Mesenchymal stem cell (in vitro differentiated cells and primary cell): ENCODE results near the gene KCNMB2.

Experiments used
- DNase-seq: peaks from one replicate; pipeline ENCODE4 v3.0.0-alpha.2; 2013
- H2AFZ ChIP-seq: one replicate; pipeline ENCODE4 v1.6.1; 2013; ENCODE audit warnings: low read depth, mild to moderate bottlenecking, control low read depth, inconsistent platforms, low read length, moderate library complexity
- H2AK5ac ChIP-seq: 2 replicates; pipeline ENCODE4 v1.6.1; 2013; ENCODE audit warnings: low read length, moderate library complexity, mild to moderate bottlenecking, inconsistent platforms; ENCODE audit not compliant: severe bottlenecking
- H2BK120ac ChIP-seq: one replicate; pipeline ENCODE4 v1.6.1; 2013; ENCODE audit warnings: low read depth, mild to moderate bottlenecking, inconsistent platforms, low read length, moderate library complexity
- H2BK12ac ChIP-seq, 2 experiments: one replicate each; pipeline ENCODE4 v1.6.1; 2013; ENCODE audit warnings: inconsistent platforms in 2 of 2, low read length in 2 of 2, mild to moderate bottlenecking in 2 of 2, moderate library complexity in 2 of 2, control low read depth in 1 of 2
- H2BK15ac ChIP-seq: one replicate; pipeline ENCODE4 v1.6.1; 2013; ENCODE audit warnings: mild to moderate bottlenecking, low read depth, inconsistent platforms; ENCODE audit not compliant: poor library complexity, severe bottlenecking
- H2BK5ac ChIP-seq: 2 replicates; pipeline ENCODE4 v1.6.1; 2013; ENCODE audit warnings: low read depth, mild to moderate bottlenecking, low read length, control low read depth, inconsistent platforms; ENCODE audit not compliant: poor library complexity, severe bottlenecking
- H3K14ac ChIP-seq, 2 experiments: one replicate each; pipeline ENCODE4 v1.6.1; 2013; ENCODE audit warnings: inconsistent platforms in 2 of 2, low read length in 2 of 2, control low read depth in 1 of 2, mild to moderate bottlenecking in 1 of 2, moderate library complexity in 1 of 2
- H3K18ac ChIP-seq, 2 experiments: one replicate each; pipeline ENCODE4 v1.6.1; 2013; ENCODE audit warnings: inconsistent platforms in 2 of 2, low read length in 2 of 2, control low read depth in 1 of 2, low read depth in 1 of 2, mild to moderate bottlenecking in 1 of 2
- H3K23ac ChIP-seq, 2 experiments: one replicate each; pipeline ENCODE4 v1.6.1; 2013; ENCODE audit warnings: inconsistent platforms in 2 of 2, low read length in 2 of 2, mild to moderate bottlenecking in 2 of 2, moderate library complexity in 2 of 2, control low read depth in 1 of 2
- H3K27ac ChIP-seq: 2 replicates; pipeline ENCODE4 v1.5.1; 2013; ENCODE audit warnings: mild to moderate bottlenecking, moderate library complexity, low read length, control low read depth, inconsistent platforms; ENCODE audit not compliant: poor library complexity, severe bottlenecking
- H3K27me3 ChIP-seq, 2 experiments: 2 replicates each; pipeline versions ENCODE4 v1.6.1 to v1.7.0; 2013; ENCODE audit warnings: low read length in 2 of 2, mild to moderate bottlenecking in 2 of 2, moderate library complexity in 2 of 2, control low read depth in 1 of 2, inconsistent platforms in 1 of 2; ENCODE audit not compliant: control insufficient read depth in 1 of 2, insufficient read depth in 1 of 2
- H3K36me3 ChIP-seq, 2 experiments: 2 replicates each; pipeline versions ENCODE4 v1.6.1 to v1.7.0; 2013; ENCODE audit warnings: low read length in 2 of 2, control low read depth in 1 of 2, inconsistent platforms in 1 of 2, low read depth in 1 of 2, mild to moderate bottlenecking in 1 of 2; ENCODE audit not compliant: insufficient read depth in 2 of 2, control insufficient read depth in 1 of 2
- H3K4ac ChIP-seq, 2 experiments: one replicate each; pipeline ENCODE4 v1.6.1; 2013; ENCODE audit warnings: inconsistent platforms in 2 of 2, low read length in 2 of 2, mild to moderate bottlenecking in 2 of 2, moderate library complexity in 2 of 2, control low read depth in 1 of 2, low read depth in 1 of 2
- H3K4me1 ChIP-seq: 2 replicates; pipeline ENCODE4 v1.6.1; 2013; ENCODE audit warnings: low read depth, low read length, control low read depth; ENCODE audit not compliant: control insufficient read depth, insufficient read depth
- H3K4me2 ChIP-seq: 2 replicates; pipeline ENCODE4 v1.6.1; 2013; ENCODE audit warnings: low read length, mild to moderate bottlenecking, inconsistent platforms; ENCODE audit not compliant: poor library complexity, severe bottlenecking
- H3K4me3 ChIP-seq, 2 experiments: 2 replicates each; pipeline versions ENCODE4 v1.5.1 to v1.7.0; 2013; ENCODE audit warnings: low read length in 2 of 2, mild to moderate bottlenecking in 2 of 2, control low read depth in 1 of 2, low read depth in 1 of 2; ENCODE audit not compliant: insufficient read depth in 1 of 2
- H3K79me1 ChIP-seq: replicated peaks from 2 replicates; pipeline ENCODE4 v1.6.1; 2013; ENCODE audit warnings: mild to moderate bottlenecking, control low read depth, low read length, inconsistent platforms; ENCODE audit not compliant: poor library complexity, severe bottlenecking
- H3K9ac ChIP-seq: 2 replicates; pipeline ENCODE4 v1.7.0; 2013; ENCODE audit warnings: mild to moderate bottlenecking, low read length, moderate library complexity
- H3K9me3 ChIP-seq: 2 replicates; pipeline ENCODE4 v1.7.0; 2013; ENCODE audit warnings: mild to moderate bottlenecking, low read length; ENCODE audit not compliant: control insufficient read depth
- H4K8ac ChIP-seq: one replicate; pipeline ENCODE4 v1.6.1; 2013; ENCODE audit warnings: inconsistent platforms, mild to moderate bottlenecking, low read length, moderate library complexity
- H4K91ac ChIP-seq: one replicate; pipeline ENCODE4 v1.6.1; 2013; ENCODE audit warnings: mild to moderate bottlenecking, low read length, inconsistent platforms
- WGBS: methylation state at CpG from one replicate; pipeline ENCODE4 v1.1.7; 2013; ENCODE audit warnings: mixed read lengths; 5-methylcytosine and 5-hydroxymethylcytosine counted together

Gene KCNMB2

DNA sequence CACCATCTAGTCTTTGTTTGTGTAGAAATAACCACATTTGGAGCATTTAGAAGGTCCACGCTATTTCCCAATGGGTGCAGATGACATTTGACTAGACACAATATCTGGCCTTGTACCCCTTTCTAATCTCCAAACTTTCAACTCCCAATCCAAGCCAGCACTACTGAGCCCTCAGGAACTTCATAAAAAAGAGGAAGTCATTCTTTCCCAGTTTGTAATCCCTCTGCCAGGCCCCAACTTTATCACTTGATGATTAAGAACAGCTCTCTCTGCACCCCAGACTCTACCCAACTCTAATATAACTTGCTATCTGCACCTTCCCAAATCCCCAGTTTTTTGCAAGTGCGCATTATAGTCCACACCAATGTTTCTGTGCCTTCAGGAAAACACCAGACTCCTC, 170.2 kb downstream of the KCNMB2 start:
- Histone ChIP-seq H3K4ac (peak overlapping the region in 1 of 2 experiments; percentile 49), H3K4me3 (no peak overlapping the region), H3K4me1 (peaks cover 2% of the 10 kb centered on the region), H3K79me1 (no peaks in the 10 kb centered on the region), H2BK5ac (no peak overlapping the region), H2AFZ (no peak overlapping the region), H3K23ac (no peak overlapping the region), H3K9ac (no peak overlapping the region), H2AK5ac (no peak overlapping the region), H2BK120ac (no peak overlapping the region), H3K27ac (no peak overlapping the region), H3K4me2 (no peak overlapping the region), H2BK12ac (peak overlapping the region in 1 of 2 experiments; percentile 42), H3K27me3 (no peaks in the 10 kb centered on the region), H3K18ac (peak overlapping the region in 1 of 2 experiments; percentile 21), H2BK15ac (no peak overlapping the region), H4K8ac (no peak overlapping the region), H3K9me3 (no peaks in the 10 kb centered on the region), H3K36me3 (no peaks in the 10 kb centered on the region), H3K14ac (no peak overlapping the region), H4K91ac (no peak overlapping the region)
- 100% methylated on average over 2 of the region's 2 CpGs for WGBS
- no peak for DNase-seq

DNA sequence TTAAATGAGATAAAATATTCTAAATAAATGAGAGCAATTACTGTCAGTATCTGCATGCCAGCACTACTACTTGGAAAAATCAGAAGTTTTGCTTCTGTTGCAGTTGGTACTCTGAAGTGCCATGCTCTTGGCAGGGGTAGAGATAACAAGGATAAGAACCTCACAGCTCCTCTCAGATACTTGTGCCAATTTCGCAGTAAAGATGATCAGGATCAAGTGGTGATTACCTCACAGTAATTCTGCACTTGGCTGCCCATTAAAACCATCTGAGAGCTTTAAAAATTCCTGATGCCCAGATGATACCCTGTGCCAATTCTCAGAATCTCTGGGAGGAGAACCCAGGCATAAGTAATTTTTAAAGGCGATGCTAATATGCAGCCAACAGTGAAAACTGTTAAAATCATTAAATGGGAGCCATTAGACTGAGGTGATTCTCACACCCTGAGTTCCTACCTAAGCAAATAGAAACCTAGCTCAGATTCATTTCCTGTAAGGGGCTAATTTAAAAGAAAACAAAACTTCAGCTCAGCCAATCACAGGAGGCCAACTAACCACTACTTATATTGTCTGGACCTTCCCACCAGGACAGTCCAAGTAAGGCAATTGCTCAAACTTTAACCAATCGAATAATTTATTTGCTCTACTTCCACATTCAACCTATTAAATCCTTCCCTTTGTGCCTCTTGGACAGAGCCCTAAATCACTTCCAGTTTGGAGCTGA, 171.2 kb downstream of the KCNMB2 start:
- Histone ChIP-seq H4K8ac (no peak overlapping the region), H2BK120ac (no peak overlapping the region), H3K4me2 (no peak overlapping the region), H3K14ac (no peak overlapping the region), H2BK12ac (no peak overlapping the region), H3K79me1 (no peaks in the 10 kb centered on the region), H3K9me3 (no peaks in the 10 kb centered on the region), H3K18ac (no peak overlapping the region), H2BK15ac (no peak overlapping the region), H4K91ac (no peak overlapping the region), H2AFZ (no peak overlapping the region), H3K9ac (no peak overlapping the region), H3K36me3 (no peaks in the 10 kb centered on the region), H3K27me3 (no peaks in the 10 kb centered on the region), H3K4me1 (peaks cover 2% of the 10 kb centered on the region), H2BK5ac (no peak overlapping the region), H2AK5ac (no peak overlapping the region), H3K23ac (no peak overlapping the region), H3K4me3 (no peak overlapping the region), H3K4ac (peak overlapping the region in 1 of 2 experiments; percentile 55), H3K27ac (no peak overlapping the region)
- DNase-seq = no peak
- 100% methylated on average over 3 of the region's 3 CpGs for WGBS

DNA sequence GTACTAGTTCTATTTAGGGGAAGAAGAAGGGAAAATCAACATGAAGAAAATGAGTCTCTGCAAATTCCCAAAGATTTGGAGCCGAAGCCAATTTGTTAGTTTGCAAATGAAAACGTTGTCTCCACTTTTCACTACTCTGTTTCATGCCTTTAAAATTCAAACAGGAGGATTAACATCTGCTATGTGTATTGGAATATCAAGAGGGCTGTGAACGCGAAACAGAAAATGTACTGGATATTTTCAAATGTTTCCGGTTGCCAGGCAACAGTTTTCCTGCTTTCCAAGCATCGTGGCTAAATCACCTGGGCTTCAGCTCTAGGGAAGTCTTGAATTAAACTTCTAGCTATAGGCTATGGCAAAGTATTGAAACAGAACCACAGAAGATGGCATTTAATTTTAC, 172.8 kb downstream of the KCNMB2 start:
- no peak overlapping the region for H2AFZ ChIP-seq
- H2BK15ac ChIP-seq = no peak overlapping the region
- H3K4me1 ChIP-seq = peaks cover 2% of the 10 kb centered on the region
- no peak overlapping the region for H3K9ac ChIP-seq
- no peak overlapping the region for H3K14ac ChIP-seq
- H3K4me2 ChIP-seq = no peak overlapping the region
- no peak overlapping the region for H3K4me3 ChIP-seq
- DNase-seq = no peak
- H4K91ac ChIP-seq = no peak overlapping the region
- H3K23ac ChIP-seq = no peak overlapping the region
- no peak overlapping the region for H3K18ac ChIP-seq
- no peak overlapping the region for H4K8ac ChIP-seq
- H3K4ac ChIP-seq = no peak overlapping the region
- H2BK5ac ChIP-seq = no peak overlapping the region
- H2AK5ac ChIP-seq = no peak overlapping the region
- H3K36me3 ChIP-seq = no peaks in the 10 kb centered on the region
- no peak overlapping the region for H2BK120ac ChIP-seq
- H3K79me1 ChIP-seq = no peaks in the 10 kb centered on the region
- 76% methylated on average over 4 of the region's 6 CpGs for WGBS
- H3K27me3 ChIP-seq = no peaks in the 10 kb centered on the region
- no peak overlapping the region for H3K27ac ChIP-seq
- no peak overlapping the region for H2BK12ac ChIP-seq
- H3K9me3 ChIP-seq = no peaks in the 10 kb centered on the region

DNA sequence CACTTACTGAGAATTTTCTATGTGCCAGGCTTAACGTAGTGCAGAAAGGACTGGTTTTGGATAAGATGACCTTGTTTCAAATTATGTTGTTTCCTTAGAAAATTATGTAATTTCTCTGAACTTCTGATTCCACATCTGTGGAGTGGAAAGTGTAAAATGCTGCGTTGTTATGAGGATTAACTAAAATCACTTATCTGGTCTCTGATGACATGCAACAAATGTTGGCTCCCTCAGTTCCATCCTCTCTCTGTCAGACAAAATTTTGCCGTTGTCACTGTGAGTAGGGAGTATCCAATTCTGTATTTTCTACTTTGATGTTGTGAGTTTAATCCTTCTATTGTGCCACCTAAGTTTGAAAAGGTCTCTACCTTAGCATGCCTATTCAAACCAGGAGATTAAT, 175.5 kb downstream of the KCNMB2 start:
- Histone ChIP-seq H3K18ac (no peak overlapping the region), H3K14ac (no peak overlapping the region), H3K4ac (no peak overlapping the region), H3K9me3 (no peaks in the 10 kb centered on the region), H3K27ac (no peak overlapping the region), H2BK120ac (no peak overlapping the region), H3K23ac (no peak overlapping the region), H3K9ac (no peak overlapping the region), H2AFZ (no peak overlapping the region), H4K8ac (no peak overlapping the region), H4K91ac (no peak overlapping the region), H2BK12ac (no peak overlapping the region), H3K4me1 (no peaks in the 10 kb centered on the region), H3K36me3 (no peaks in the 10 kb centered on the region), H3K4me2 (no peak overlapping the region), H3K79me1 (no peaks in the 10 kb centered on the region), H3K27me3 (no peaks in the 10 kb centered on the region), H2BK5ac (no peak overlapping the region), H2BK15ac (no peak overlapping the region), H2AK5ac (no peak overlapping the region), H3K4me3 (no peak overlapping the region)
- DNase-seq = no peak
- WGBS = 83% methylated on average over 1 of the region's 3 CpGs
